HCT116 (cell line): Measurements from ENCODE around the gene MAGEA8. TPM values are rescaled to one million over a fixed set of nuclear protein-coding genes. Genes with fewer than 3 reads are reported as not detected.

Source experiments
- ATAC-seq: fragments of 200-7000 bp; cut with Tn5 transposase; 2 replicates; pipeline ENCODE4 v1.9.1; 2020; ENCODE audit warnings: mild to moderate bottlenecking, moderate library complexity
- BruUV-seq: library from RNA; stranded (reverse); fragments of 400-500 nt; replicated peaks from 2 replicates; lab custom pipeline; 2021; lab: Mats Ljungman, UMichigan
- CTCF ChIA-PET: fragments of 300-600 bp; sonication (Branson Sonifier 250); formaldehyde crosslinking; loops from one replicate; lab custom pipeline; 2021; ENCODE audit warnings: antibody characterized with exemption; lab: Charles Lee
- POLR2A ChIA-PET: fragments of 300-600, 350-600 bp; sonication (Branson Sonifier 250); formaldehyde crosslinking; loops from one replicate; lab custom pipeline; 2021; ENCODE audit warnings: antibody characterized with exemption; lab: Charles Lee
- RAD21 ChIA-PET, 2 experiments: fragments of 300-600 bp; sonication (Branson Sonifier 250); formaldehyde crosslinking; loops; one replicate each; lab custom pipeline; 2023; ENCODE audit warnings: low total read pairs in 2 of 2; ENCODE audit not compliant: uncharacterized antibody in 2 of 2, unreplicated experiment in 2 of 2, low non-redundant PET in 1 of 2; lab: Charles Lee
- DNase-seq: peaks from one replicate; pipeline ENCODE4 v3.0.0-alpha.2; 2010; ENCODE audit warnings: low read depth, low spot score
- H2AFZ ChIP-seq: fragments of 200-600 bp; shearing (Covaris generic), sonication (generic); 2 replicates; pipeline ENCODE4 v1.6.1; 2017; ENCODE audit warnings: low read depth, mixed run types, mixed read lengths, antibody characterized with exemption, low read length; ENCODE audit not compliant: poor library complexity, severe bottlenecking
- H3K27ac ChIP-seq: 2 replicates; pipeline ENCODE4 v1.5.1; 2012; ENCODE audit warnings: low read depth, low read length
- H3K27me3 ChIP-seq: fragments of 200-600 bp; sonication (generic); 2 replicates; pipeline ENCODE4 v1.6.1; 2016; ENCODE audit warnings: mixed run types, low read length, mixed read lengths; ENCODE audit not compliant: insufficient read depth
- H3K36me3 ChIP-seq, 2 experiments: fragments of 200-500 bp in 1 of 2; fragments of 200-600 bp in 1 of 2; sonication (Bioruptor generic) in 1 of 2; sonication (generic) in 1 of 2; 2 replicates each; pipeline versions ENCODE4 v1.5.1 to v1.6.1; 2014 to 2016; ENCODE audit warnings: low read length in 2 of 2, inconsistent platforms in 1 of 2, mixed read lengths in 1 of 2, mixed run types in 1 of 2; ENCODE audit not compliant: insufficient read depth in 2 of 2, control insufficient read depth in 1 of 2
- H3K4me1 ChIP-seq, 2 experiments: fragments of 200-600 bp in 1 of 2; sonication (generic) in 1 of 2; 2 replicates each; pipeline versions ENCODE4 v1.5.1 to v1.6.1; 2012 to 2017; ENCODE audit warnings: low read length in 2 of 2, inconsistent platforms in 1 of 2, mild to moderate bottlenecking in 1 of 2, mixed read lengths in 1 of 2, mixed run types in 1 of 2, moderate library complexity in 1 of 2; ENCODE audit not compliant: insufficient read depth in 2 of 2, control insufficient read depth in 1 of 2
- H3K4me2 ChIP-seq: fragments of 200-600 bp; sonication (generic); 2 replicates; pipeline ENCODE4 v1.6.1; 2017; ENCODE audit warnings: mixed run types, low read length, mixed read lengths
- H3K4me3 ChIP-seq, 2 experiments: fragments of 200-600 bp in 1 of 2; sonication (generic) in 1 of 2; replicated peaks in 1 of 2; 2 replicates each; pipeline ENCODE4 v1.5.1; 2011 to 2016; ENCODE audit warnings: low read length in 2 of 2, control low read depth in 1 of 2, low read depth in 1 of 2, mild to moderate bottlenecking in 1 of 2, mixed read lengths in 1 of 2, mixed run types in 1 of 2
- H3K79me2 ChIP-seq: fragments of 200-600 bp; sonication (generic); 2 replicates; pipeline ENCODE4 v1.6.1; 2017; ENCODE audit warnings: mild to moderate bottlenecking, mixed run types, low read length, moderate library complexity, mixed read lengths; ENCODE audit not compliant: insufficient read depth
- H3K9ac ChIP-seq: fragments of 200-600 bp; sonication (generic); 2 replicates; pipeline ENCODE4 v1.6.1; 2016; ENCODE audit warnings: low read length, mixed read lengths
- H3K9me2 ChIP-seq: fragments of 200-600 bp; sonication (generic), shearing (Covaris generic); 2 replicates; pipeline ENCODE4 v1.6.1; 2017; ENCODE audit warnings: mixed run types, mild to moderate bottlenecking, moderate library complexity; ENCODE audit not compliant: insufficient read depth
- H3K9me3 ChIP-seq, 2 experiments: fragments of 200-500 bp in 1 of 2; fragments of 200-600 bp in 1 of 2; sonication (Bioruptor generic) in 1 of 2; sonication (generic) in 1 of 2; 2 replicates each; pipeline ENCODE4 v1.6.1; 2014 to 2017; ENCODE audit warnings: low read length in 2 of 2, mixed read lengths in 2 of 2, inconsistent platforms in 1 of 2, low read depth in 1 of 2, mild to moderate bottlenecking in 1 of 2, mixed run types in 1 of 2, moderate library complexity in 1 of 2; ENCODE audit not compliant: control insufficient read depth in 1 of 2, insufficient read depth in 1 of 2
- H4K20me1 ChIP-seq: fragments of 200-600 bp; sonication (generic), shearing (Covaris generic); 2 replicates; pipeline ENCODE4 v1.6.1; 2017; ENCODE audit warnings: mixed run types, mild to moderate bottlenecking, moderate library complexity; ENCODE audit not compliant: insufficient read depth
- JUND ChIP-seq: IDR thresholded peaks from 2 replicates; pipeline ENCODE4 v1.6.1; 2012
- TCF7L2 ChIP-seq: IDR thresholded peaks from 2 replicates; pipeline ENCODE4 v1.7.0; 2011; ENCODE audit warnings: borderline replicate concordance, inconsistent platforms; ENCODE audit not compliant: insufficient read depth, insufficient read length; ENCODE audit errors: extremely low read depth
- intact Hi-C: fragments of 100-400 bp; cut with micrococcal nuclease; formaldehyde crosslinking; loops from 2 replicates; pipeline ENCODE4 v1.10.0; 2022
- total RNA-seq: library from RNA; stranded (reverse); gene quantifications from one replicate; pipeline ENCODE4 v1.2.1, GENCODE V29; 2021; ENCODE audit not compliant: unreplicated experiment

Gene MAGEA8
- total RNA-seq, 1 experiment from 2014 or later: not detected

- Histone ChIP-seq H4K20me1 (no peaks in the 10 kb centered on the region), H3K36me3 (no peaks in the 10 kb centered on the region), H3K4me1 (no peaks in the 10 kb centered on the region), H3K27ac (no peak overlapping the region), H3K4me3 (no peak overlapping the region), H3K9me2 (no peaks in the 10 kb centered on the region), H3K79me2 (no peaks in the 10 kb centered on the region), H3K4me2 (no peak overlapping the region), H3K27me3 (no peaks in the 10 kb centered on the region), H3K9ac (no peak overlapping the region), H2AFZ (no peak overlapping the region), H3K9me3 (no peaks in the 10 kb centered on the region)
- RAD21 ChIA-PET: no interaction called here
- DNase-seq (no peak), ATAC-seq (no peak)
- intact Hi-C loops: no loop called here
- CTCF ChIA-PET: no interaction called here
- TF ChIP-seq TCF7L2: no peak
- POLR2A ChIA-PET: no interaction called here
- no TSS peak for BruUV-seq
Observed at GRCh38 chrX:149909324-149910177, 28.6 kb downstream of the MAGEA8 start.

- Histone ChIP-seq H3K9ac (no peak overlapping the region), H3K79me2 (no peaks in the 10 kb centered on the region), H3K9me2 (no peaks in the 10 kb centered on the region), H3K36me3 (no peaks in the 10 kb centered on the region), H3K4me2 (no peak overlapping the region), H3K27ac (no peak overlapping the region), H4K20me1 (no peaks in the 10 kb centered on the region), H3K4me1 (no peaks in the 10 kb centered on the region), H3K9me3 (no peaks in the 10 kb centered on the region), H2AFZ (no peak overlapping the region)
- RAD21 ChIA-PET: no interaction called here
- POLR2A ChIA-PET: no interaction called here
- no peak for ATAC-seq
- DNase-seq: no peak
- intact Hi-C loops: no loop called here
- BruUV-seq: no TSS peak
- CTCF ChIA-PET: no interaction called here
- no peak for TF ChIP-seq JUND
- TF ChIP-seq, all 23 proteins: peak for 0
- H3K27me3 ChIP-seq: no peaks in the 10 kb centered on the region
- no peak overlapping the region for H3K4me3 ChIP-seq
Observed at GRCh38 chrX:149910178-149910695, 29.3 kb downstream of the MAGEA8 start.
